ENCODE measurements around the gene DCTN1. TPM values are rescaled to one million over a fixed set of nuclear protein-coding genes. Genes with fewer than 3 reads are reported as not detected.

DCTN1 gene
- total and polyA plus RNA-seq, 2 donors (not counting 3 experiments of a cell fraction or from before 2014, with no cell fraction given), result 130 to 170 TPM

GRCh38 chr2:74406035-74406434 is 25.9 kb upstream of the DCTN1 start:
- CTCF ChIA-PET, result interaction anchor here (1.4 kb wide), 1 partner anchor 73 kb away, joined by 4 read pairs; no protein-coding TSS in a partner anchor
- DNase-seq (ENCODE audit: low read depth, low spot score), result no peak
- dilution Hi-C loops (cut with MboI; ENCODE audit: extremely low pct_ligation_motif_present, low sequenced_read_pairs), result no loop called here

GRCh38 chr2:74401891-74402290 is 21.8 kb upstream of the DCTN1 start:
- no peak for TF ChIP-seq EZH2 (IDR thresholded peaks at IDR 0.05; ENCODE audit: borderline replicate concordance, low read depth, low read length, severe bottlenecking)
- TF ChIP-seq, protein P1, sequence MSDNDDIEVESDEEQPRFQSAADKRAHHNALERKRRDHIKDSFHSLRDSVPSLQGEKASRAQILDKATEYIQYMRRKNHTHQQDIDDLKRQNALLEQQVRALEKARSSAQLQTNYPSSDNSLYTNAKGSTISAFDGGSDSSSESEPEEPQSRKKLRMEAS (IDR thresholded peaks at IDR 0.05; ENCODE audit: insufficient read depth, insufficient read length), result no peak
- TF ChIP-seq GATA2 (IDR thresholded peaks at IDR 0.05; ENCODE audit: insufficient read depth, insufficient read length, low read depth, low read length), result no peak
- TF ChIP-seq JUN (IDR thresholded peaks at IDR 0.05; ENCODE audit: borderline replicate concordance, insufficient read depth, insufficient read length, low read depth), result no peak
- TF ChIP-seq POLR2A (IDR thresholded peaks at IDR 0.05; ENCODE audit: low read depth, low read length), result no peak
- no peak for TF ChIP-seq POLR2AphosphoS5 (IDR thresholded peaks at IDR 0.05; ENCODE audit: insufficient read depth, low read depth, low read length)
- no peak for TF ChIP-seq MYC (IDR thresholded peaks at IDR 0.05; ENCODE audit: low read depth, low read length)
- TF ChIP-seq FOS (IDR thresholded peaks at IDR 0.05; ENCODE audit: borderline replicate concordance, insufficient read depth, low read length), result no peak
- TF ChIP-seq, protein P2, sequence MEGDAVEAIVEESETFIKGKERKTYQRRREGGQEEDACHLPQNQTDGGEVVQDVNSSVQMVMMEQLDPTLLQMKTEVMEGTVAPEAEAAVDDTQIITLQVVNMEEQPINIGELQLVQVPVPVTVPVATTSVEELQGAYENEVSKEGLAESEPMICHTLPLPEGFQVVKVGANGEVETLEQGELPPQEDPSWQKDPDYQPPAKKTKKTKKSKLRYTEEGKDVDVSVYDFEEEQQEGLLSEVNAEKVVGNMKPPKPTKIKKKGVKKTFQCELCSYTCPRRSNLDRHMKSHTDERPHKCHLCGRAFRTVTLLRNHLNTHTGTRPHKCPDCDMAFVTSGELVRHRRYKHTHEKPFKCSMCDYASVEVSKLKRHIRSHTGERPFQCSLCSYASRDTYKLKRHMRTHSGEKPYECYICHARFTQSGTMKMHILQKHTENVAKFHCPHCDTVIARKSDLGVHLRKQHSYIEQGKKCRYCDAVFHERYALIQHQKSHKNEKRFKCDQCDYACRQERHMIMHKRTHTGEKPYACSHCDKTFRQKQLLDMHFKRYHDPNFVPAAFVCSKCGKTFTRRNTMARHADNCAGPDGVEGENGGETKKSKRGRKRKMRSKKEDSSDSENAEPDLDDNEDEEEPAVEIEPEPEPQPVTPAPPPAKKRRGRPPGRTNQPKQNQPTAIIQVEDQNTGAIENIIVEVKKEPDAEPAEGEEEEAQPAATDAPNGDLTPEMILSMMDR (IDR thresholded peaks at IDR 0.05; ENCODE audit: extremely low read depth in 1 of 2, insufficient read depth in 1 of 2, low read depth in 1 of 2, low read length in 2 of 2), result no peak
- Histone ChIP-seq H3K9me1 (replicated peaks; ENCODE audit: control insufficient read depth, extremely low read depth, insufficient read depth, low read length) (no peaks in the 10 kb centered on the region), H2AFZ (ENCODE audit: low read depth, low read length) (no peak overlapping the region), H3K4me2 (ENCODE audit: insufficient read depth, low read length) (no peak overlapping the region), H3K27me3 (ENCODE audit: control insufficient read depth in 2 of 2, insufficient read depth in 2 of 2, low read length in 2 of 2) (peaks cover 3 to 8% of the 10 kb centered on the region in 2 experiments), H4K20me1 (replicated peaks; ENCODE audit: control insufficient read depth, extremely low read depth, insufficient read depth, low read length) (no peaks in the 10 kb centered on the region), H3K36me3 (ENCODE audit: control insufficient read depth in 2 of 2, extremely low read depth in 1 of 2, insufficient read depth in 2 of 2, low read length in 2 of 2) (no peaks in the 10 kb centered on the region), H3K9me3 (replicated peaks; ENCODE audit: control insufficient read depth, insufficient read depth, low read length) (no peaks in the 10 kb centered on the region), H3K4me1 (ENCODE audit: control insufficient read depth, extremely low read depth, insufficient read depth, low read length) (no peaks in the 10 kb centered on the region), H3K4me3 (replicated peaks in 1 of 3; ENCODE audit: insufficient read depth in 1 of 3, low read depth in 1 of 3, low read length in 3 of 3) (no peak overlapping the region), H3K9ac (replicated peaks; ENCODE audit: extremely low read depth, insufficient read depth, low read length) (no peak overlapping the region), H3K79me2 (ENCODE audit: control insufficient read depth, insufficient read depth, low read length) (no peaks in the 10 kb centered on the region), H3K27ac (ENCODE audit: insufficient read depth, low read depth, low read length) (no peak overlapping the region)
- no TSS peak for BruUV-seq (replicated peaks)
- intact Hi-C loops (cut with micrococcal nuclease), result loop anchor here (2.0 kb wide), 1 partner anchor 151 kb away; no protein-coding TSS in a partner anchor
- ChIA-PET CTCF (interaction anchor here (0.9 to 3.0 kb wide), 8 partner anchors 11 to 578 kb away, joined by 3 to 22 read pairs (median 4); partner anchors contain the start of genes CCDC142 and TTC31), POLR2A (no interaction called here)
- FAIRE-seq, result no peak
- no peak for DNase-seq (ENCODE audit: low read depth, low spot score)
- dilution Hi-C loops (cut with MboI; ENCODE audit: extremely low pct_ligation_motif_present, low sequenced_read_pairs), result no loop called here

More at GRCh38 chr2:74406035-74406434, 25.9 kb upstream of the DCTN1 start:
- Histone ChIP-seq H3K4me2 (ENCODE audit: insufficient read depth, low read length) (no peak overlapping the region), H4K20me1 (replicated peaks; ENCODE audit: control insufficient read depth, extremely low read depth, insufficient read depth, low read length) (no peaks in the 10 kb centered on the region), H3K4me3 (replicated peaks in 1 of 3; ENCODE audit: insufficient read depth in 1 of 3, low read depth in 1 of 3, low read length in 3 of 3) (no peak overlapping the region), H3K79me2 (ENCODE audit: control insufficient read depth, insufficient read depth, low read length) (no peaks in the 10 kb centered on the region), H3K27me3 (ENCODE audit: control insufficient read depth in 2 of 2, insufficient read depth in 2 of 2, low read length in 2 of 2) (peaks cover 3 to 15% of the 10 kb centered on the region in 2 experiments), H3K9ac (replicated peaks; ENCODE audit: extremely low read depth, insufficient read depth, low read length) (no peak overlapping the region), H3K27ac (ENCODE audit: insufficient read depth, low read depth, low read length) (no peak overlapping the region), H3K9me3 (replicated peaks; ENCODE audit: control insufficient read depth, insufficient read depth, low read length) (no peaks in the 10 kb centered on the region), H3K9me1 (replicated peaks; ENCODE audit: control insufficient read depth, extremely low read depth, insufficient read depth, low read length) (no peaks in the 10 kb centered on the region), H3K36me3 (ENCODE audit: control insufficient read depth in 2 of 2, extremely low read depth in 1 of 2, insufficient read depth in 2 of 2, low read length in 2 of 2) (no peaks in the 10 kb centered on the region), H2AFZ (ENCODE audit: low read depth, low read length) (no peak overlapping the region), H3K4me1 (ENCODE audit: control insufficient read depth, extremely low read depth, insufficient read depth, low read length) (no peaks in the 10 kb centered on the region)
- intact Hi-C loops (cut with micrococcal nuclease), result no loop called here
- no peak for FAIRE-seq
- no TSS peak for BruUV-seq (replicated peaks)
- POLR2A ChIA-PET, result no interaction called here
- TF ChIP-seq JUN (IDR thresholded peaks at IDR 0.05; ENCODE audit: borderline replicate concordance, insufficient read depth, insufficient read length, low read depth) (no peak), POLR2AphosphoS5 (IDR thresholded peaks at IDR 0.05; ENCODE audit: insufficient read depth, low read depth, low read length) (no peak), POLR2A (IDR thresholded peaks at IDR 0.05; ENCODE audit: low read depth, low read length) (no peak), GATA2 (IDR thresholded peaks at IDR 0.05; ENCODE audit: insufficient read depth, insufficient read length, low read depth, low read length) (no peak)
